H1 (cell line): Measurements from ENCODE around the gene CLDN6. TPM values are rescaled to one million over a fixed set of nuclear protein-coding genes. Genes with fewer than 3 reads are reported as not detected.

Experiments used
- BACH1 ChIP-seq: IDR thresholded peaks from 2 replicates; pipeline ENCODE4 v1.6.1; 2012; ENCODE audit warnings: low read length, improper control_type of control experiment
- SP1 ChIP-seq: IDR thresholded peaks from 2 replicates; pipeline ENCODE4 v1.6.1; 2011; ENCODE audit warnings: low read depth, low read length
- polyA plus RNA-seq, 7 experiments: library from polyadenylated mRNA; depleted of rRNA in 3 of 7; stranded (reverse) in 5 of 7; unstranded in 2 of 7; fragments of >200 nt in 5 of 7; fragments of 200-250 nt in 2 of 7; gene quantifications; 1 replicate in 5 of 7; 2 replicates in 1 of 7; 4 replicates in 1 of 7; pipeline versions ENCODE4 v1.2.1 to v1.2.3, GENCODE V29; 2011 to 2013; ENCODE audit warnings: missing spikeins in 2 of 7, mixed read lengths in 2 of 7
- total RNA-seq: library from RNA; stranded (reverse); fragmentation: NEBNext Ultra II Directional; extraction: Animal tissue kit (Norgen Biotek cat#: 25700); gene quantifications from 2 replicates; pipeline ENCODE4 v1.2.1, GENCODE V29; 2021
- TF ChIP-seq, protein P1 (sequence below): fragments of 300-600 bp; sonication (generic); IDR thresholded peaks from 2 replicates; pipeline ENCODE4 v1.7.1; 2012; ENCODE audit warnings: low read length, moderate library complexity, mild to moderate bottlenecking, inconsistent platforms; ENCODE audit not compliant: insufficient replicate concordance

CLDN6 gene
- total and polyA plus RNA-seq, 2 of the 8 experiments (the other 6 are each of a cell fraction or from before 2014, with no cell fraction given) = 747 to 1,115 TPM

GRCh38 chr16:2968738-2969544, 49.0 kb downstream of the CLDN6 start, which contains the start of gene PAQR4 (continued):
- TF ChIP-seq, protein P1, sequence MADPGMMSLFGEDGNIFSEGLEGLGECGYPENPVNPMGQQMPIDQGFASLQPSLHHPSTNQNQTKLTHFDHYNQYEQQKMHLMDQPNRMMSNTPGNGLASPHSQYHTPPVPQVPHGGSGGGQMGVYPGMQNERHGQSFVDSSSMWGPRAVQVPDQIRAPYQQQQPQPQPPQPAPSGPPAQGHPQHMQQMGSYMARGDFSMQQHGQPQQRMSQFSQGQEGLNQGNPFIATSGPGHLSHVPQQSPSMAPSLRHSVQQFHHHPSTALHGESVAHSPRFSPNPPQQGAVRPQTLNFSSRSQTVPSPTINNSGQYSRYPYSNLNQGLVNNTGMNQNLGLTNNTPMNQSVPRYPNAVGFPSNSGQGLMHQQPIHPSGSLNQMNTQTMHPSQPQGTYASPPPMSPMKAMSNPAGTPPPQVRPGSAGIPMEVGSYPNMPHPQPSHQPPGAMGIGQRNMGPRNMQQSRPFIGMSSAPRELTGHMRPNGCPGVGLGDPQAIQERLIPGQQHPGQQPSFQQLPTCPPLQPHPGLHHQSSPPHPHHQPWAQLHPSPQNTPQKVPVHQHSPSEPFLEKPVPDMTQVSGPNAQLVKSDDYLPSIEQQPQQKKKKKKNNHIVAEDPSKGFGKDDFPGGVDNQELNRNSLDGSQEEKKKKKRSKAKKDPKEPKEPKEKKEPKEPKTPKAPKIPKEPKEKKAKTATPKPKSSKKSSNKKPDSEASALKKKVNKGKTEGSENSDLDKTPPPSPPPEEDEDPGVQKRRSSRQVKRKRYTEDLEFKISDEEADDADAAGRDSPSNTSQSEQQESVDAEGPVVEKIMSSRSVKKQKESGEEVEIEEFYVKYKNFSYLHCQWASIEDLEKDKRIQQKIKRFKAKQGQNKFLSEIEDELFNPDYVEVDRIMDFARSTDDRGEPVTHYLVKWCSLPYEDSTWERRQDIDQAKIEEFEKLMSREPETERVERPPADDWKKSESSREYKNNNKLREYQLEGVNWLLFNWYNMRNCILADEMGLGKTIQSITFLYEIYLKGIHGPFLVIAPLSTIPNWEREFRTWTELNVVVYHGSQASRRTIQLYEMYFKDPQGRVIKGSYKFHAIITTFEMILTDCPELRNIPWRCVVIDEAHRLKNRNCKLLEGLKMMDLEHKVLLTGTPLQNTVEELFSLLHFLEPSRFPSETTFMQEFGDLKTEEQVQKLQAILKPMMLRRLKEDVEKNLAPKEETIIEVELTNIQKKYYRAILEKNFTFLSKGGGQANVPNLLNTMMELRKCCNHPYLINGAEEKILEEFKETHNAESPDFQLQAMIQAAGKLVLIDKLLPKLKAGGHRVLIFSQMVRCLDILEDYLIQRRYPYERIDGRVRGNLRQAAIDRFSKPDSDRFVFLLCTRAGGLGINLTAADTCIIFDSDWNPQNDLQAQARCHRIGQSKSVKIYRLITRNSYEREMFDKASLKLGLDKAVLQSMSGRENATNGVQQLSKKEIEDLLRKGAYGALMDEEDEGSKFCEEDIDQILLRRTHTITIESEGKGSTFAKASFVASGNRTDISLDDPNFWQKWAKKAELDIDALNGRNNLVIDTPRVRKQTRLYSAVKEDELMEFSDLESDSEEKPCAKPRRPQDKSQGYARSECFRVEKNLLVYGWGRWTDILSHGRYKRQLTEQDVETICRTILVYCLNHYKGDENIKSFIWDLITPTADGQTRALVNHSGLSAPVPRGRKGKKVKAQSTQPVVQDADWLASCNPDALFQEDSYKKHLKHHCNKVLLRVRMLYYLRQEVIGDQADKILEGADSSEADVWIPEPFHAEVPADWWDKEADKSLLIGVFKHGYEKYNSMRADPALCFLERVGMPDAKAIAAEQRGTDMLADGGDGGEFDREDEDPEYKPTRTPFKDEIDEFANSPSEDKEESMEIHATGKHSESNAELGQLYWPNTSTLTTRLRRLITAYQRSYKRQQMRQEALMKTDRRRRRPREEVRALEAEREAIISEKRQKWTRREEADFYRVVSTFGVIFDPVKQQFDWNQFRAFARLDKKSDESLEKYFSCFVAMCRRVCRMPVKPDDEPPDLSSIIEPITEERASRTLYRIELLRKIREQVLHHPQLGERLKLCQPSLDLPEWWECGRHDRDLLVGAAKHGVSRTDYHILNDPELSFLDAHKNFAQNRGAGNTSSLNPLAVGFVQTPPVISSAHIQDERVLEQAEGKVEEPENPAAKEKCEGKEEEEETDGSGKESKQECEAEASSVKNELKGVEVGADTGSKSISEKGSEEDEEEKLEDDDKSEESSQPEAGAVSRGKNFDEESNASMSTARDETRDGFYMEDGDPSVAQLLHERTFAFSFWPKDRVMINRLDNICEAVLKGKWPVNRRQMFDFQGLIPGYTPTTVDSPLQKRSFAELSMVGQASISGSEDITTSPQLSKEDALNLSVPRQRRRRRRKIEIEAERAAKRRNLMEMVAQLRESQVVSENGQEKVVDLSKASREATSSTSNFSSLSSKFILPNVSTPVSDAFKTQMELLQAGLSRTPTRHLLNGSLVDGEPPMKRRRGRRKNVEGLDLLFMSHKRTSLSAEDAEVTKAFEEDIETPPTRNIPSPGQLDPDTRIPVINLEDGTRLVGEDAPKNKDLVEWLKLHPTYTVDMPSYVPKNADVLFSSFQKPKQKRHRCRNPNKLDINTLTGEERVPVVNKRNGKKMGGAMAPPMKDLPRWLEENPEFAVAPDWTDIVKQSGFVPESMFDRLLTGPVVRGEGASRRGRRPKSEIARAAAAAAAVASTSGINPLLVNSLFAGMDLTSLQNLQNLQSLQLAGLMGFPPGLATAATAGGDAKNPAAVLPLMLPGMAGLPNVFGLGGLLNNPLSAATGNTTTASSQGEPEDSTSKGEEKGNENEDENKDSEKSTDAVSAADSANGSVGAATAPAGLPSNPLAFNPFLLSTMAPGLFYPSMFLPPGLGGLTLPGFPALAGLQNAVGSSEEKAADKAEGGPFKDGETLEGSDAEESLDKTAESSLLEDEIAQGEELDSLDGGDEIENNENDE = no peak
- TF ChIP-seq SP1 (no peak), BACH1 (no peak)
